Measurements from ENCODE around the gene AUTS2.

DNA sequence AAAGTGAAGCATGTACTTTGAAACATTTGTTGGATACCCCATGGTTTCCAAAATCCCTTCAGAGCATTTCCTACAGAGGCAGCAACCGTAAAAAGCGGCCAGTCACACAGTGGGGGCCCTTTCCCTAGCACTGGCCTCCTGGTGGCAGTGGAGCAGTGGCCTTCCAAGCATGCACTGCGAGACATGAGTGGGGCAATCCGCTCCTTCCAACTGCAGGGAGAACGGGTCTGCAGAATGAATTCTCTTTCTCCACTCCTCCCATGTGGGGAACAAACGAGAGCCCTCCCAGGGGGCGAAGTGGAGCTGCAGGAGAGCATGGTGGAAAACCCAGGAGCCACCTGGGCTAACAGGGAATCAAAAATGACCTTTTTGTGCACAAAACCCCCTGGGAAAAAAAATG, 990.7 kb downstream of the AUTS2 start:
- TF ChIP-seq CTCF (conservative IDR thresholded peaks at IDR 0.05; ENCODE audit: low read length) (no peak), EZH2phosphoT487 (IDR thresholded peaks at IDR 0.05; ENCODE audit: borderline replicate concordance) (no peak)
